HepG2 (cell line): ENCODE results near the gene YIF1B. TPM values are rescaled to one million over a fixed set of nuclear protein-coding genes. Genes with fewer than 3 reads are reported as not detected.

Source experiments
- ATAC-seq: fragments of 200-7000 bp; cut with Tn5 transposase; 3 replicates; pipeline ENCODE4 v1.9.1; 2020; ENCODE audit warnings: mild to moderate bottlenecking, moderate library complexity
- BruUV-seq: library from RNA; stranded (reverse); fragments of 400-500 nt; replicated peaks from 2 replicates; lab custom pipeline; 2021; lab: Mats Ljungman, UMichigan
- CTCF ChIA-PET: fragments of 300-600 bp; formaldehyde crosslinking; extraction: SDS; loops from one replicate; lab custom pipeline; 2021; ENCODE audit warnings: low total read pairs, inconsistent platforms, low intra/inter-chr PET ratio; lab: Yijun Ruan, JAX
- POLR2A ChIA-PET: fragments of 350-600 bp; sonication (Branson Sonifier 250); formaldehyde crosslinking; loops from one replicate; lab custom pipeline; 2020; ENCODE audit warnings: antibody characterized with exemption, inconsistent platforms; lab: Yijun Ruan, JAX
- DNase-seq: peaks from one replicate; pipeline ENCODE4 v3.0.0-alpha.2; 2015; ENCODE audit warnings: low spot score
- FAIRE-seq: peaks from 3 replicates; lab custom pipeline; 2011; peaks lifted over from hg19 to GRCh38; lab: Jason Lieb, UNC
- H2AFZ ChIP-seq: one replicate; pipeline ENCODE4 v1.6.1; 2011; ENCODE audit warnings: low read length, inconsistent platforms
- H3K27ac ChIP-seq: fragments of 300-600 bp; 3 replicates; pipeline ENCODE4 v1.8.0; 2011; ENCODE audit warnings: mixed run types, mild to moderate bottlenecking, mixed read lengths, low read length, inconsistent platforms; ENCODE audit not compliant: insufficient read depth; ENCODE audit errors: extremely low read length
- H3K27me3 ChIP-seq, 2 experiments: fragments of 200-600 bp in 1 of 2; 2 replicates in 1 of 2; 3 replicates in 1 of 2; pipeline versions ENCODE4 v1.6.0 to v1.8.0; 2011; ENCODE audit warnings: low read length in 2 of 2, mild to moderate bottlenecking in 2 of 2, moderate library complexity in 2 of 2, inconsistent platforms in 1 of 2; ENCODE audit not compliant: insufficient read depth in 2 of 2, control insufficient read depth in 1 of 2
- H3K36me3 ChIP-seq, 2 experiments: fragments of 200-600 bp in 1 of 2; replicated peaks in 1 of 2; 2 replicates in 1 of 2; 3 replicates in 1 of 2; pipeline versions ENCODE4 v1.5.1 to v1.8.0; 2011; ENCODE audit warnings: low read length in 2 of 2, inconsistent platforms in 1 of 2; ENCODE audit not compliant: insufficient read depth in 2 of 2, control insufficient read depth in 1 of 2
- H3K4me1 ChIP-seq: 2 replicates; pipeline ENCODE4 v1.5.1; 2012; ENCODE audit warnings: low read length, inconsistent platforms; ENCODE audit not compliant: insufficient read depth
- H3K4me2 ChIP-seq: 2 replicates; pipeline ENCODE4 v1.6.0; 2011; ENCODE audit warnings: low read depth, low read length, inconsistent platforms
- H3K4me3 ChIP-seq, 3 experiments: fragments of 200-600 bp in 1 of 3; sonication (generic), shearing (Covaris generic) in 1 of 3; replicated peaks in 1 of 3; 2 replicates each; pipeline ENCODE4 v1.5.1; 2011 to 2016; ENCODE audit warnings: low read length in 3 of 3, inconsistent platforms in 2 of 3, low read depth in 2 of 3, mild to moderate bottlenecking in 2 of 3, control low read depth in 1 of 3, mixed read lengths in 1 of 3; ENCODE audit not compliant: insufficient read depth in 1 of 3
- H3K79me2 ChIP-seq: one replicate; pipeline ENCODE4 v1.6.1; 2011; ENCODE audit warnings: low read length, inconsistent platforms; ENCODE audit not compliant: insufficient read depth
- H3K9ac ChIP-seq: 2 replicates; pipeline ENCODE4 v1.6.0; 2011; ENCODE audit warnings: mild to moderate bottlenecking, low read depth, low read length, inconsistent platforms; ENCODE audit not compliant: insufficient read depth
- H3K9me3 ChIP-seq: 2 replicates; pipeline ENCODE4 v1.5.1; 2012; ENCODE audit warnings: mild to moderate bottlenecking, low read length
- H4K20me1 ChIP-seq: 2 replicates; pipeline ENCODE4 v1.6.0; 2011; ENCODE audit warnings: inconsistent platforms, mild to moderate bottlenecking, low read length, moderate library complexity; ENCODE audit not compliant: insufficient read depth
- AGO1 ChIP-seq: fragments of 200-400 bp; formaldehyde crosslinking; IDR thresholded peaks from 2 replicates; pipeline ENCODE4 v1.6.1; 2017; ENCODE audit warnings: mild to moderate bottlenecking, low read depth, low read length, moderate library complexity; ENCODE audit not compliant: poor library complexity, severe bottlenecking
- ATM ChIP-seq: fragments of 450-650 bp; IDR thresholded peaks from 2 replicates; pipeline ENCODE4 v1.7.1; 2017; ENCODE audit warnings: mild to moderate bottlenecking, borderline replicate concordance
- CBX5 ChIP-seq: sonication (generic); formaldehyde crosslinking; IDR thresholded peaks from 2 replicates; pipeline ENCODE4 v1.4.0; 2020; ENCODE audit warnings: missing genetic modification reagents, borderline replicate concordance
- CSRNP2 ChIP-seq: sonication (generic); formaldehyde crosslinking; conservative IDR thresholded peaks from 2 replicates; pipeline ENCODE4 v1.8.0; 2022; ENCODE audit warnings: low read depth, missing genetic modification reagents
- MBNL3 ChIP-seq: fragments of 250-450 bp; sonication (Bioruptor Pico); conservative IDR thresholded peaks from 2 replicates; pipeline ENCODE4 v1.8.0; 2022; ENCODE audit warnings: mild to moderate bottlenecking, inconsistent platforms
- PHF8 ChIP-seq: sonication (generic); formaldehyde crosslinking; IDR thresholded peaks from 2 replicates; pipeline ENCODE4 v1.5.0; 2020; ENCODE audit warnings: missing genetic modification reagents
- SETDB1 ChIP-seq: sonication (generic); formaldehyde crosslinking; IDR thresholded peaks from 2 replicates; pipeline ENCODE4 v1.5.1; 2020; ENCODE audit warnings: missing genetic modification reagents, mild to moderate bottlenecking, borderline replicate concordance
- ZFP37 ChIP-seq: sonication (generic); formaldehyde crosslinking; IDR thresholded peaks from 2 replicates; pipeline ENCODE4 v1.4.0; 2020; ENCODE audit warnings: missing genetic modification reagents, borderline replicate concordance
- ZNF17 ChIP-seq: sonication (generic); formaldehyde crosslinking; IDR thresholded peaks from 2 replicates; pipeline ENCODE4 v1.5.0; 2020; ENCODE audit warnings: mild to moderate bottlenecking, missing genetic modification reagents
- ZNF235 ChIP-seq: sonication (generic); formaldehyde crosslinking; IDR thresholded peaks from 2 replicates; pipeline ENCODE4 v1.8.1; 2023; ENCODE audit warnings: mild to moderate bottlenecking, missing genetic modification reagents, borderline replicate concordance
- ZNF431 ChIP-seq: sonication (generic); formaldehyde crosslinking; IDR thresholded peaks from 2 replicates; pipeline ENCODE4 v1.9.0; 2022; ENCODE audit warnings: missing genetic modification reagents, low read depth, mild to moderate bottlenecking, borderline replicate concordance
- ZNF629 ChIP-seq: sonication (generic); formaldehyde crosslinking; conservative IDR thresholded peaks from 2 replicates; pipeline ENCODE4 v1.5.0; 2020; ENCODE audit warnings: missing genetic modification reagents
- ZNF720 ChIP-seq: sonication (generic); formaldehyde crosslinking; IDR thresholded peaks from 2 replicates; pipeline ENCODE4 v1.4.0; 2020; ENCODE audit warnings: missing genetic modification reagents
- ZSCAN29 ChIP-seq: sonication (generic); formaldehyde crosslinking; conservative IDR thresholded peaks from 2 replicates; pipeline ENCODE4 v1.4.0; 2020; ENCODE audit warnings: mild to moderate bottlenecking, missing genetic modification reagents
- WGBS: methylation state at CpG from one replicate; pipeline ENCODE4 v1.1.6; 2017; ENCODE audit warnings: low lambda C conversion rate; 5-methylcytosine and 5-hydroxymethylcytosine counted together
- in situ Hi-C: cut with HindIII; loops from 2 replicates; pipeline ENCODE4 v1.10.0; 2017; ENCODE audit warnings: low pct_unique_long_range_greater_than_20kb; ENCODE audit not compliant: extremely low pct_ligation_motif_present
- intact Hi-C: fragments of 100-400 bp; cut with micrococcal nuclease; formaldehyde crosslinking; loops from one replicate; pipeline ENCODE4 v1.10.0; 2022; ENCODE audit not compliant: unreplicated experiment
- polyA plus RNA-seq, 8 experiments: library from polyadenylated mRNA; depleted of rRNA in 3 of 8; stranded (reverse) in 7 of 8; unstranded in 1 of 8; fragments of >200 nt; fragmentation: Illumina TruSeq in 4 of 8; extraction: Trizol in 4 of 8; gene quantifications; 2 replicates each; pipeline versions ENCODE4 v1.2.1 to v1.2.3, GENCODE V29; 2011 to 2016; ENCODE audit warnings: low read depth in 4 of 8, missing spikeins in 1 of 8, mixed read lengths in 1 of 8; ENCODE audit not compliant: insufficient read depth in 1 of 8
- total RNA-seq, 5 experiments: library from RNA; depleted of rRNA; stranded (reverse); fragments of >200 nt; fragmentation: Illumina TruSeq; extraction: Trizol; gene quantifications; 2 replicates each; pipeline ENCODE4 v1.2.3, GENCODE V29; 2016; ENCODE audit warnings: low read depth in 1 of 5
- TF ChIP-seq, protein P1 (sequence below): sonication (generic); formaldehyde crosslinking; IDR thresholded peaks from 2 replicates; pipeline ENCODE4 v1.4.0; 2020; ENCODE audit warnings: mild to moderate bottlenecking, missing genetic modification reagents, borderline replicate concordance

Gene YIF1B
- total and polyA plus RNA-seq, 2 of the 13 experiments (the other 11 are each of a cell fraction or from before 2014, with no cell fraction given) = 41.4 to 85.2 TPM

GRCh38 chr19:38287604-38288003 is 28.1 kb downstream of the YIF1B start:
- no peak for DNase-seq
- Histone ChIP-seq H3K9ac (no peak overlapping the region), H3K4me1 (no peaks in the 10 kb centered on the region), H3K27me3 (peaks cover 3 to 16% of the 10 kb centered on the region in 2 experiments; a peak in 4 of 5 replicates), H3K9me3 (no peaks in the 10 kb centered on the region), H3K4me3 (no peak overlapping the region), H3K36me3 (no peaks in the 10 kb centered on the region), H4K20me1 (no peaks in the 10 kb centered on the region), H3K79me2 (no peaks in the 10 kb centered on the region), H2AFZ (no peak overlapping the region), H3K27ac (no peak overlapping the region), H3K4me2 (no peak overlapping the region)
- CTCF ChIA-PET = no interaction called here
- no TSS peak for BruUV-seq
- no peak for FAIRE-seq
- 38% methylated on average over 9 of the region's 9 CpGs for WGBS
- TF ChIP-seq CSRNP2 (CRISPR knock-in tag) (no peak), PHF8 (CRISPR knock-in tag) (no peak), ZSCAN29 (CRISPR knock-in tag) (no peak), ZNF17 (CRISPR knock-in tag) (no peak), ZFP37 (CRISPR knock-in tag) (no peak), ZNF629 (CRISPR knock-in tag) (no peak), ZNF235 (CRISPR knock-in tag) (no peak), AGO1 (no peak), CBX5 (CRISPR knock-in tag) (no peak), ZNF720 (CRISPR knock-in tag) (no peak), ZNF431 (CRISPR knock-in tag) (no peak), ATM (no peak), SETDB1 (CRISPR knock-in tag) (no peak), MBNL3 (CRISPR knock-in tag) (no peak)
- TF ChIP-seq, protein P1, sequence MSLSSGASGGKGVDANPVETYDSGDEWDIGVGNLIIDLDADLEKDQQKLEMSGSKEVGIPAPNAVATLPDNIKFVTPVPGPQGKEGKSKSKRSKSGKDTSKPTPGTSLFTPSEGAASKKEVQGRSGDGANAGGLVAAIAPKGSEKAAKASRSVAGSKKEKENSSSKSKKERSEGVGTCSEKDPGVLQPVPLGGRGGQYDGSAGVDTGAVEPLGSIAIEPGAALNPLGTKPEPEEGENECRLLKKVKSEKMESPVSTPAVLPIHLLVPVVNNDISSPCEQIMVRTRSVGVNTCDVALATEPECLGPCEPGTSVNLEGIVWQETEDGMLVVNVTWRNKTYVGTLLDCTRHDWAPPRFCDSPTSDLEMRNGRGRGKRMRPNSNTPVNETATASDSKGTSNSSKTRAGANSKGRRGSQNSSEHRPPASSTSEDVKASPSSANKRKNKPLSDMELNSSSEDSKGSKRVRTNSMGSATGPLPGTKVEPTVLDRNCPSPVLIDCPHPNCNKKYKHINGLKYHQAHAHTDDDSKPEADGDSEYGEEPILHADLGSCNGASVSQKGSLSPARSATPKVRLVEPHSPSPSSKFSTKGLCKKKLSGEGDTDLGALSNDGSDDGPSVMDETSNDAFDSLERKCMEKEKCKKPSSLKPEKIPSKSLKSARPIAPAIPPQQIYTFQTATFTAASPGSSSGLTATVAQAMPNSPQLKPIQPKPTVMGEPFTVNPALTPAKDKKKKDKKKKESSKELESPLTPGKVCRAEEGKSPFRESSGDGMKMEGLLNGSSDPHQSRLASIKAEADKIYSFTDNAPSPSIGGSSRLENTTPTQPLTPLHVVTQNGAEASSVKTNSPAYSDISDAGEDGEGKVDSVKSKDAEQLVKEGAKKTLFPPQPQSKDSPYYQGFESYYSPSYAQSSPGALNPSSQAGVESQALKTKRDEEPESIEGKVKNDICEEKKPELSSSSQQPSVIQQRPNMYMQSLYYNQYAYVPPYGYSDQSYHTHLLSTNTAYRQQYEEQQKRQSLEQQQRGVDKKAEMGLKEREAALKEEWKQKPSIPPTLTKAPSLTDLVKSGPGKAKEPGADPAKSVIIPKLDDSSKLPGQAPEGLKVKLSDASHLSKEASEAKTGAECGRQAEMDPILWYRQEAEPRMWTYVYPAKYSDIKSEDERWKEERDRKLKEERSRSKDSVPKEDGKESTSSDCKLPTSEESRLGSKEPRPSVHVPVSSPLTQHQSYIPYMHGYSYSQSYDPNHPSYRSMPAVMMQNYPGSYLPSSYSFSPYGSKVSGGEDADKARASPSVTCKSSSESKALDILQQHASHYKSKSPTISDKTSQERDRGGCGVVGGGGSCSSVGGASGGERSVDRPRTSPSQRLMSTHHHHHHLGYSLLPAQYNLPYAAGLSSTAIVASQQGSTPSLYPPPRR (CRISPR knock-in tag) = no peak
- ATAC-seq = no peak
- intact Hi-C loops = no loop called here
- POLR2A ChIA-PET = no interaction called here
- in situ Hi-C loops = no loop called here
